K562 (cell line): Measurements from ENCODE around the gene ASMT. TPM values are rescaled to one million over a fixed set of nuclear protein-coding genes. Genes with fewer than 3 reads are reported as not detected.

Experiments used
- ATAC-seq: fragments of 200-7000 bp; cut with Tn5 transposase; 3 replicates; pipeline ENCODE4 v1.9.1; 2020; ENCODE audit warnings: moderate library complexity
- BruUV-seq: library from RNA; stranded (reverse); fragments of 400-500 nt; replicated peaks from 2 replicates; lab custom pipeline; 2021; lab: Mats Ljungman, UMichigan
- CTCF ChIA-PET: fragments of 300-600 bp; formaldehyde crosslinking; extraction: SDS; loops from one replicate; lab custom pipeline; 2021; ENCODE audit warnings: low intra/inter-chr PET ratio; lab: Yijun Ruan, JAX
- POLR2A ChIA-PET: fragments of 300-600, 350-650 bp; sonication (Branson Sonifier 250); formaldehyde crosslinking; extraction: SDS; loops from one replicate; lab custom pipeline; 2021; ENCODE audit warnings: antibody characterized with exemption, inconsistent platforms; lab: Yijun Ruan, JAX
- DNase-seq, 4 experiments: peaks; one replicate each; pipeline versions ENCODE4 v3.0.0 to v3.0.0-alpha.2; 2011 to 2018; ENCODE audit warnings: low spot score in 3 of 4, mixed read lengths in 3 of 4; ENCODE audit errors: extremely low read depth in 1 of 4
- FAIRE-seq: peaks from 2 replicates; lab custom pipeline; 2011; peaks lifted over from hg19 to GRCh38; lab: Jason Lieb, UNC
- H2AFZ ChIP-seq: 2 replicates; pipeline ENCODE4 v1.6.0; 2011; ENCODE audit warnings: low read depth, low read length, control low read depth, inconsistent platforms
- H3K27ac ChIP-seq: fragments of 200-600 bp; 3 replicates; pipeline ENCODE4 v1.8.0; 2011; ENCODE audit warnings: low read depth, mild to moderate bottlenecking, control low read depth, inconsistent platforms, low read length, moderate library complexity, mixed read lengths; ENCODE audit errors: extremely low read depth
- H3K27me3 ChIP-seq, 2 experiments: fragments of 300-600 bp in 1 of 2; 2 replicates in 1 of 2; 3 replicates in 1 of 2; pipeline versions ENCODE4 v1.6.0 to v1.8.0; 2011; ENCODE audit warnings: inconsistent platforms in 2 of 2, low read length in 2 of 2, mild to moderate bottlenecking in 1 of 2, mixed read lengths in 1 of 2, moderate library complexity in 1 of 2; ENCODE audit not compliant: control insufficient read depth in 2 of 2, insufficient read depth in 2 of 2
- H3K36me3 ChIP-seq: fragments of 300-600 bp; 3 replicates; pipeline ENCODE4 v1.8.0; 2011; ENCODE audit warnings: mild to moderate bottlenecking, low read length, inconsistent platforms; ENCODE audit not compliant: control insufficient read depth, insufficient read depth
- H3K4me1 ChIP-seq, 2 experiments: fragments of 200-600 bp in 1 of 2; replicated peaks in 1 of 2; 2 replicates in 1 of 2; 3 replicates in 1 of 2; pipeline versions ENCODE4 v1.5.1 to v1.8.0; 2011; ENCODE audit warnings: inconsistent platforms in 2 of 2, low read length in 2 of 2, mild to moderate bottlenecking in 1 of 2, mixed read lengths in 1 of 2, moderate library complexity in 1 of 2; ENCODE audit not compliant: control insufficient read depth in 2 of 2, insufficient read depth in 2 of 2
- H3K4me2 ChIP-seq: 2 replicates; pipeline ENCODE4 v1.6.1; 2011; ENCODE audit warnings: low read length, control low read depth, inconsistent platforms, mixed read lengths; ENCODE audit not compliant: insufficient read depth
- H3K4me3 ChIP-seq: fragments of 200-600 bp; sonication (generic), shearing (Covaris generic); 2 replicates; pipeline ENCODE4 v1.5.1; 2016; ENCODE audit warnings: control low read depth, inconsistent platforms
- H3K79me2 ChIP-seq: fragments of 200-600 bp; 3 replicates; pipeline ENCODE4 v1.8.0; 2011; ENCODE audit warnings: low read length, inconsistent platforms; ENCODE audit not compliant: control insufficient read depth, insufficient read depth
- H3K9ac ChIP-seq, 2 experiments: 2 replicates each; pipeline versions ENCODE4 v1.6.0 to v1.6.1; 2011; ENCODE audit warnings: low read depth in 2 of 2, low read length in 2 of 2, control low read depth in 1 of 2, inconsistent platforms in 1 of 2, mild to moderate bottlenecking in 1 of 2, mixed read lengths in 1 of 2; ENCODE audit not compliant: insufficient read depth in 1 of 2
- H3K9me1 ChIP-seq: one replicate; pipeline ENCODE4 v1.6.0; 2011; ENCODE audit warnings: inconsistent platforms, mild to moderate bottlenecking, low read length, moderate library complexity; ENCODE audit not compliant: control insufficient read depth, insufficient read depth
- H3K9me3 ChIP-seq: replicated peaks from 2 replicates; pipeline ENCODE4 v1.5.1; 2011; ENCODE audit warnings: low read depth, low read length, inconsistent platforms; ENCODE audit not compliant: control insufficient read depth, insufficient read depth
- H4K20me1 ChIP-seq: replicated peaks from 2 replicates; pipeline ENCODE4 v1.6.1; 2011; ENCODE audit warnings: low read length, inconsistent platforms, mixed read lengths; ENCODE audit not compliant: control insufficient read depth, insufficient read depth
- CBX3 ChIP-seq, 2 experiments: IDR thresholded peaks; 1 replicate in 1 of 2; 2 replicates in 1 of 2; pipeline ENCODE4 v1.6.1; 2012; ENCODE audit warnings: inconsistent platforms in 2 of 2, low read length in 2 of 2, borderline replicate concordance in 1 of 2, control low read depth in 1 of 2
- CBX5 ChIP-seq: IDR thresholded peaks from 2 replicates; pipeline ENCODE4 v1.6.1; 2014; ENCODE audit warnings: low read depth, borderline replicate concordance
- MAFG ChIP-seq: fragments of 450-650 bp; conservative IDR thresholded peaks from 2 replicates; pipeline ENCODE4 v1.6.1; 2016; ENCODE audit warnings: missing genetic modification characterization, missing compliant biosample characterization
- PHB ChIP-seq: fragments of 250-450 bp; sonication (Bioruptor Pico); IDR thresholded peaks from 2 replicates; pipeline ENCODE4 v1.5.0; 2021
- SETDB1 ChIP-seq: IDR thresholded peaks from one replicate; pipeline ENCODE4 v1.6.1; 2012; ENCODE audit warnings: low read length, control low read depth, inconsistent platforms
- ZNF586 ChIP-seq: fragments of 450-650 bp; formaldehyde crosslinking; conservative IDR thresholded peaks from 2 replicates; pipeline ENCODE4 v1.4.0; 2020; ENCODE audit warnings: mild to moderate bottlenecking, moderate library complexity
- ZNF830 ChIP-seq: fragments of 250-450 bp; sonication (Bioruptor Pico); IDR thresholded peaks from 2 replicates; pipeline ENCODE4 v1.5.0; 2021; ENCODE audit warnings: mild to moderate bottlenecking
- WGBS: fragments of 100-300 bp; shearing (Covaris generic); methylation state at CpG from one replicate; pipeline ENCODE4 v1.1.6; 2016; ENCODE audit warnings: low coverage, mixed read lengths; ENCODE audit not compliant: insufficient coverage; ENCODE audit errors: missing lambda C conversion rate; 5-methylcytosine and 5-hydroxymethylcytosine counted together
- in situ Hi-C: fragments of 300-500 bp; cut with MboI; formaldehyde crosslinking; loops from 4 replicates; pipeline ENCODE4 v1.15.0; 2018; ENCODE audit warnings: inconsistent platforms, mixed read lengths
- intact Hi-C: fragments of 100-400 bp; cut with micrococcal nuclease; formaldehyde crosslinking; loops from 2 replicates; pipeline ENCODE4 v1.14.2; 2022
- polyA plus RNA-seq, 8 experiments: library from polyadenylated mRNA; depleted of rRNA in 4 of 8; stranded (reverse) in 5 of 8; unstranded in 3 of 8; fragments of >200 nt; fragmentation: Nextera tagmentation in 2 of 8; fragmentation: Illumina TruSeq in 1 of 8; extraction: Ambion mirVana in 2 of 8; extraction: Trizol in 1 of 8; gene quantifications; 2 replicates each; pipeline versions ENCODE4 v1.2.1 to v1.2.3, GENCODE V29; 2011 to 2014; ENCODE audit warnings: inconsistent platforms in 1 of 8, missing spikeins in 1 of 8
- total RNA-seq, 7 experiments: library from RNA; depleted of rRNA in 6 of 7; stranded (reverse); fragments of >200 nt in 6 of 7; fragmentation: Illumina TruSeq in 2 of 7; extraction: Trizol in 2 of 7; gene quantifications; 2 replicates each; pipeline versions ENCODE4 v1.2.1 to v1.2.3, GENCODE V29; 2011 to 2021; ENCODE audit warnings: low replicate concordance in 1 of 7
- TF ChIP-seq, protein P1 (sequence below): fragments of 450-650 bp; IDR thresholded peaks from 2 replicates; pipeline ENCODE4 v1.6.1; 2016; ENCODE audit warnings: mild to moderate bottlenecking
- TF ChIP-seq, protein P2 (sequence below): fragments of 450-650 bp; IDR thresholded peaks from 2 replicates; pipeline ENCODE4 v1.6.1; 2017; ENCODE audit warnings: antibody characterized with exemption, mild to moderate bottlenecking
- TF ChIP-seq, protein P3 (sequence below): sonication (generic); formaldehyde crosslinking; IDR thresholded peaks from 2 replicates; pipeline ENCODE4 v1.8.1; 2023; ENCODE audit warnings: mild to moderate bottlenecking, missing genetic modification reagents
- TF ChIP-seq, protein P4 (sequence below): sonication (generic); formaldehyde crosslinking; IDR thresholded peaks from 2 replicates; pipeline ENCODE4 v1.8.0; 2022; ENCODE audit warnings: missing genetic modification reagents, mild to moderate bottlenecking, borderline replicate concordance

ASMT gene
- total and polyA plus RNA-seq, 9 of the 15 experiments (the other 6 are each of a cell fraction or from before 2014, with no cell fraction given) = 0.06 TPM; not detected in 8

DNA sequence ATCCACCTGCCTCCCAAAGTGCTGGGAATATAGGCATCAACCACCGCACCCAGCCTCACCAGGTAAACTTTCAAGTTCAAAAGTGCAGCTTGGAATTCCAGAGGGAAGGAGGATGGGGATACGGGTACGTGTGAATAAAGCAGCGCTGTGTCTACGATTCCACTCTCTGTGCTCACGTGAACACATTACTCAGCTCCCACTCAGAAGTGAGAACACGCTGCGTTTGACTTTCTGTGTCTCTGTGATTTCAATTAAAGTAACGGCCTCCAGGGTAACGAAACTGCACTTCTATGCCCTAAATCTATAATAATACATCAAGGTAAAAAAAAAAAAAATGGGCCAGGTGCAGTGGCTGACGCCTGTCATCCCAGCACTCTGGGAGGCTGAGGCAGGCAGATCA lies 8.4 kb upstream of the ASMT start (continued):
- TF ChIP-seq, protein P1, sequence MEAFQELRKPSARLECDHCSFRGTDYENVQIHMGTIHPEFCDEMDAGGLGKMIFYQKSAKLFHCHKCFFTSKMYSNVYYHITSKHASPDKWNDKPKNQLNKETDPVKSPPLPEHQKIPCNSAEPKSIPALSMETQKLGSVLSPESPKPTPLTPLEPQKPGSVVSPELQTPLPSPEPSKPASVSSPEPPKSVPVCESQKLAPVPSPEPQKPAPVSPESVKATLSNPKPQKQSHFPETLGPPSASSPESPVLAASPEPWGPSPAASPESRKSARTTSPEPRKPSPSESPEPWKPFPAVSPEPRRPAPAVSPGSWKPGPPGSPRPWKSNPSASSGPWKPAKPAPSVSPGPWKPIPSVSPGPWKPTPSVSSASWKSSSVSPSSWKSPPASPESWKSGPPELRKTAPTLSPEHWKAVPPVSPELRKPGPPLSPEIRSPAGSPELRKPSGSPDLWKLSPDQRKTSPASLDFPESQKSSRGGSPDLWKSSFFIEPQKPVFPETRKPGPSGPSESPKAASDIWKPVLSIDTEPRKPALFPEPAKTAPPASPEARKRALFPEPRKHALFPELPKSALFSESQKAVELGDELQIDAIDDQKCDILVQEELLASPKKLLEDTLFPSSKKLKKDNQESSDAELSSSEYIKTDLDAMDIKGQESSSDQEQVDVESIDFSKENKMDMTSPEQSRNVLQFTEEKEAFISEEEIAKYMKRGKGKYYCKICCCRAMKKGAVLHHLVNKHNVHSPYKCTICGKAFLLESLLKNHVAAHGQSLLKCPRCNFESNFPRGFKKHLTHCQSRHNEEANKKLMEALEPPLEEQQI = no peak
- no peak for TF ChIP-seq ZNF586
- TF ChIP-seq, protein P2, sequence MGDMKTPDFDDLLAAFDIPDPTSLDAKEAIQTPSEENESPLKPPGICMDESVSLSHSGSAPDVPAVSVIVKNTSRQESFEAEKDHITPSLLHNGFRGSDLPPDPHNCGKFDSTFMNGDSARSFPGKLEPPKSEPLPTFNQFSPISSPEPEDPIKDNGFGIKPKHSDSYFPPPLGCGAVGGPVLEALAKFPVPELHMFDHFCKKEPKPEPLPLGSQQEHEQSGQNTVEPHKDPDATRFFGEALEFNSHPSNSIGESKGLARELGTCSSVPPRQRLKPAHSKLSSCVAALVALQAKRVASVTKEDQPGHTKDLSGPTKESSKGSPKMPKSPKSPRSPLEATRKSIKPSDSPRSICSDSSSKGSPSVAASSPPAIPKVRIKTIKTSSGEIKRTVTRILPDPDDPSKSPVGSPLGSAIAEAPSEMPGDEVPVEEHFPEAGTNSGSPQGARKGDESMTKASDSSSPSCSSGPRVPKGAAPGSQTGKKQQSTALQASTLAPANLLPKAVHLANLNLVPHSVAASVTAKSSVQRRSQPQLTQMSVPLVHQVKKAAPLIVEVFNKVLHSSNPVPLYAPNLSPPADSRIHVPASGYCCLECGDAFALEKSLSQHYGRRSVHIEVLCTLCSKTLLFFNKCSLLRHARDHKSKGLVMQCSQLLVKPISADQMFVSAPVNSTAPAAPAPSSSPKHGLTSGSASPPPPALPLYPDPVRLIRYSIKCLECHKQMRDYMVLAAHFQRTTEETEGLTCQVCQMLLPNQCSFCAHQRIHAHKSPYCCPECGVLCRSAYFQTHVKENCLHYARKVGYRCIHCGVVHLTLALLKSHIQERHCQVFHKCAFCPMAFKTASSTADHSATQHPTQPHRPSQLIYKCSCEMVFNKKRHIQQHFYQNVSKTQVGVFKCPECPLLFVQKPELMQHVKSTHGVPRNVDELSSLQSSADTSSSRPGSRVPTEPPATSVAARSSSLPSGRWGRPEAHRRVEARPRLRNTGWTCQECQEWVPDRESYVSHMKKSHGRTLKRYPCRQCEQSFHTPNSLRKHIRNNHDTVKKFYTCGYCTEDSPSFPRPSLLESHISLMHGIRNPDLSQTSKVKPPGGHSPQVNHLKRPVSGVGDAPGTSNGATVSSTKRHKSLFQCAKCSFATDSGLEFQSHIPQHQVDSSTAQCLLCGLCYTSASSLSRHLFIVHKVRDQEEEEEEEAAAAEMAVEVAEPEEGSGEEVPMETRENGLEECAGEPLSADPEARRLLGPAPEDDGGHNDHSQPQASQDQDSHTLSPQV = no peak

DNA sequence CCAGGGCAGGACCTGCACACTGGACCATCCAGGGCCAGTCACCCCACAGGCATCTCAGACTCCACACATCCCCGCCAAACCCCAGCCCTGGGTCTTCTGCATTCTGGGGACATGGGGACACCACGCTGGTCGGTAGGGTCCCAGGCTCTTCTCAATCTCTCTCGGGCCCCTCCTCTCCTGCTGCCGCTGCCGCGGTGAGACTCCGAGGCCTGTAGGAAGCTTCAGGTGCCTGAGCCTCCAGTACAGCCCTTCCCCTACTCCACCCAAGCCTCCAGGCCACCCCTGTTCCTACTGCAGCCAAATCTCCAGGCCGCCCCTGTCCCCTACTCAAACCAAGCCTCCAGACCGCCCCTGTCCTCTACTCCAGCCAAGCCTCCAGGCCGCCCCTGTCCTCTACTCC lies 5.5 kb upstream of the ASMT start:
- no peaks in the 10 kb centered on the region for H3K27me3 ChIP-seq
- H3K4me2 ChIP-seq = no peak overlapping the region
- no peaks in the 10 kb centered on the region for H4K20me1 ChIP-seq
- POLR2A ChIA-PET = no interaction called here
- peak; percentile 36; the same call in 2 of the 3 replicates for ATAC-seq
- no peaks in the 10 kb centered on the region for H3K36me3 ChIP-seq
- H3K9me3 ChIP-seq = no peaks in the 10 kb centered on the region
- peaks cover 0 to 6% of the 10 kb centered on the region in 2 experiments; a peak in 1 of 5 replicates for H3K4me1 ChIP-seq
- WGBS = 55% methylated on average over 7 of the region's 11 CpGs
- no peak overlapping the region for H3K27ac ChIP-seq
- no peaks in the 10 kb centered on the region for H3K9me1 ChIP-seq
- H2AFZ ChIP-seq = no peak overlapping the region
- no peaks in the 10 kb centered on the region for H3K79me2 ChIP-seq
- in situ Hi-C loops = no loop called here
- FAIRE-seq = no peak
- intact Hi-C loops = no loop called here
- no TSS peak for BruUV-seq
- DNase-seq = no peak
- no peak overlapping the region for H3K4me3 ChIP-seq
- H3K9ac ChIP-seq = no peak overlapping the region
- CTCF ChIA-PET = no interaction called here
- TF ChIP-seq ZNF830 (CRISPR knock-in tag) (no peak), MAFG (tag) (no peak), CBX3 (IDR thresholded peaks at IDR 0.05; ENCODE audit: borderline replicate concordance in 1 of 2, low read length in 2 of 2) (no peak), PHB (CRISPR knock-in tag) (no peak), SETDB1 (no peak), CBX5 (no peak)
- TF ChIP-seq, protein P3, sequence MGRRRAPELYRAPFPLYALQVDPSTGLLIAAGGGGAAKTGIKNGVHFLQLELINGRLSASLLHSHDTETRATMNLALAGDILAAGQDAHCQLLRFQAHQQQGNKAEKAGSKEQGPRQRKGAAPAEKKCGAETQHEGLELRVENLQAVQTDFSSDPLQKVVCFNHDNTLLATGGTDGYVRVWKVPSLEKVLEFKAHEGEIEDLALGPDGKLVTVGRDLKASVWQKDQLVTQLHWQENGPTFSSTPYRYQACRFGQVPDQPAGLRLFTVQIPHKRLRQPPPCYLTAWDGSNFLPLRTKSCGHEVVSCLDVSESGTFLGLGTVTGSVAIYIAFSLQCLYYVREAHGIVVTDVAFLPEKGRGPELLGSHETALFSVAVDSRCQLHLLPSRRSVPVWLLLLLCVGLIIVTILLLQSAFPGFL (CRISPR knock-in tag) = no peak
- TF ChIP-seq, protein P4, sequence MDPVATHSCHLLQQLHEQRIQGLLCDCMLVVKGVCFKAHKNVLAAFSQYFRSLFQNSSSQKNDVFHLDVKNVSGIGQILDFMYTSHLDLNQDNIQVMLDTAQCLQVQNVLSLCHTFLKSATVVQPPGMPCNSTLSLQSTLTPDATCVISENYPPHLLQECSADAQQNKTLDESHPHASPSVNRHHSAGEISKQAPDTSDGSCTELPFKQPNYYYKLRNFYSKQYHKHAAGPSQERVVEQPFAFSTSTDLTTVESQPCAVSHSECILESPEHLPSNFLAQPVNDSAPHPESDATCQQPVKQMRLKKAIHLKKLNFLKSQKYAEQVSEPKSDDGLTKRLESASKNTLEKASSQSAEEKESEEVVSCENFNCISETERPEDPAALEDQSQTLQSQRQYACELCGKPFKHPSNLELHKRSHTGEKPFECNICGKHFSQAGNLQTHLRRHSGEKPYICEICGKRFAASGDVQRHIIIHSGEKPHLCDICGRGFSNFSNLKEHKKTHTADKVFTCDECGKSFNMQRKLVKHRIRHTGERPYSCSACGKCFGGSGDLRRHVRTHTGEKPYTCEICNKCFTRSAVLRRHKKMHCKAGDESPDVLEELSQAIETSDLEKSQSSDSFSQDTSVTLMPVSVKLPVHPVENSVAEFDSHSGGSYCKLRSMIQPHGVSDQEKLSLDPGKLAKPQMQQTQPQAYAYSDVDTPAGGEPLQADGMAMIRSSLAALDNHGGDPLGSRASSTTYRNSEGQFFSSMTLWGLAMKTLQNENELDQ (CRISPR knock-in tag) = no peak
